GM18519 (cell line): ENCODE results near the gene CNDP2.

Experiments used
- ATAC-seq: cut with Tn5 transposase; IDR thresholded peaks from one replicate; pipeline ENCODE4 v1.9.1; 2021; ENCODE audit warnings: mild to moderate bottlenecking, moderate library complexity; ENCODE audit not compliant: unreplicated experiment, low FRiP score

Gene CNDP2

DNA sequence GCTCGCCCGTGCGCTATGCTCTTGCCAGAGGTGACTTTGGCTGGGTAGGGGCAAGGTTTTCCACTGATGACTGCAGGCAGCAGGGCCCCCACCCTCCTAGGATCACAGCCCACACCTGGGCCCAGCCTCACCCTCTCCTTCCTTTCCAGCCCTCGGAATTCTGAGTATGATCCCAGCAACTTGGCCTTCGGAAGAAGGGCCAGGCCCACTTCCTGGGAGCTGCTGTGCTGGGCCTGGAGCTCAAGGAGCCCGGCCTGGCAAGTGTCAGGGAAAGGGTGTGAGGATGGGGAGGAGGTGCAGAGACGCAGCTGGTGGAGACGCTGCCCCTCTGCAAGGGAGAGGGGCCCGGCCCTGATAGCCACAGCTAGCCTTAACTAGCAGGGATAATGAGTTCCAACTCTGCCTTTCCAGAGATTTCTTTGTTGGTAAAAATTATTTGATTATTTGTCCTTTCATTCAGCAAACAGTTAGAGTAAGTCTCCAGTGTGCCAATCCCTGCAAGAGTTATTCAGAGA lies 36.4 kb downstream of the CNDP2 start:
- no peak for ATAC-seq

DNA sequence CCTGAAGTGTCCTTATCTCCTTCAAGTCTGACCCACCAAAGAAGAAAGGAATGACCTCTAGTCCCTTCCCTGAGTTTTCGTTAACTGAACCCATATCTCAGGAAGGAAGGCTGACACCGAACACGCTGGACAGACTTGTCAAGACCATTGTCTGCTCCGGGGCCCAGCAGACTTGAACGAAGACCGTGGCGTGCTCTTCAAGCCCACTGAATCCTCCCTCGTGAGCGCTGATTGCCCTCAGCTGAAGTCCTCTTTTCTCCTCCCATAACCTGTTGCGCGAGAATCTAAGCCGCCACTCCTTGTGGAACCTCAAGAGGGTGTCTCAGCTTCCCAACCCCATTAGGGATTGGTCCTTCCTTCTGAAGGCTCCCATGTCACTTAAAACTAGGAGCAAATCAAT lies 37.5 kb downstream of the CNDP2 start:
- no peak for ATAC-seq

GRCh38 chr18:74534150-74534969 lies 38.2 kb downstream of the CNDP2 start, which contains the start of gene CNDP1:
Gene CNDP1 (plus strand): TSS chr18:74534500. CDS start chr18:74534668, 168 bp downstream.
- ATAC-seq = no peak

DNA sequence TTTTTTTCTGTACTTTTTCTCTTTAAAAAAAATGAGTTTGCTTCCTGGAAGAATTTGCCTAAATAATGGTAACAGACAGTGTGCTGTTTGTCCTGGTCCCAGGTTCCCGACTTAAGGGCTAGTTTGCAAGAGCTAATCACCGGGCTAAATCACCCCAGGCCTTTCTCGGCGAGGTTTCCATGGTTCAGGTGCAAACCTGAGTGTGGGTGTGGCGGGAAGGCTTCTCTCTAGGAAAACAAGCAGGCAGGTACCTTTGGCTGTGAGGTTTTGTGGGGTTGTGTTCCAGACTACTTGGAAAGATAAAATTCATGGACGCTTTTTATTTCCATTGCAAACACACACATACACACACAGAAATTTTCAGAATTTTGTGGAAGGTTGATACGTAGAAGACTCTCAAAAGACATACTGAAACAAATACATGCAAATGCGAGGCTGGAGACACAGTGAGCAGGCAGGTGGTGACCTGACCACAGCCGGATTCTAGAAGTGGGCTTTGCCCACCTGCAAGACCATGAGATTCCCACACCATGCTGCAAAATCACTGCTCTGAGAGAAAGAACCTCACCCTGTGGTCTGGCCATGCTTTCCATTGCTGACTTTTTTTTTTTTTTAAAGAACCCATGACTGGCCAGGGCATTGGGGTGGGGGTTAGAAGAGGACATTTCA lies 39.0 kb downstream of the CNDP2 start:
- ATAC-seq = no peak

GRCh38 chr18:74539289-74539688 lies 43.1 kb downstream of the CNDP2 start:
- no peak for ATAC-seq

DNA sequence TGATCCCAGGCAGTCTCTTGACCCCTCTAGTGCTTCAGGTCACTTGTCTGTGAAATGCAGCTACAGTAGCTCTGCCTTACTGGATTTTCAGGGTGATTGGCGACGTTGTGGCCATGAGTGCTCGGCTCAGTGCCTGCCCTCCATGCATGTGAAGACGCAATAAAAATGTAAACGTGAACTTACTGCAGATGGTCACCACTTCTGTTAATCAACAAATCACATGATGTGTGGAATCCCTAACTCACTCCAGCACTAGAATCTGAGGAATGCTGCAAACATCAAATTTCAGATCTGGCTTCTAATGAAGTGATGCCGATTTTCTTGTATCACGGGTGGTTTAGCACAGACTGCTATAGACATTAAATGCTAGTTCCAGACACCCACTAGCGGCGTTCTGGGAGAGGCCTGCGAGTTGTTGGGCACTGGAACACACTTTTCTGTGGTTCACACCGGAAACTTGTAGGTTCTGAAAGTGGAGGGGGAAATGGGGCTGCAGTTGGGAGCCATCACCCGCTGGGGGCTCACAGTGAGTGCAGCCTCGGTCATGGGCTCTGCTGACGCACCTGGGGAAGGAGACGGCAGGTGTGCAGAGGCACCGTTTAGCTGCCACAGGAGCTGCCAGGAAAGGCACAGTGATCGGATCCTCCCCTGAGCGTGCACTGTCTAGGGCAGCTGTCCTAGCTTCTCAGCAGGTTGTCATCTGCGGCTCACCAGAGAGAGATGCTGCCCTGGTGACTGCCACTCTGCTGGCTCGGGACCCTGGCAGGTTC lies 44.7 kb downstream of the CNDP2 start:
- ATAC-seq = no peak

DNA sequence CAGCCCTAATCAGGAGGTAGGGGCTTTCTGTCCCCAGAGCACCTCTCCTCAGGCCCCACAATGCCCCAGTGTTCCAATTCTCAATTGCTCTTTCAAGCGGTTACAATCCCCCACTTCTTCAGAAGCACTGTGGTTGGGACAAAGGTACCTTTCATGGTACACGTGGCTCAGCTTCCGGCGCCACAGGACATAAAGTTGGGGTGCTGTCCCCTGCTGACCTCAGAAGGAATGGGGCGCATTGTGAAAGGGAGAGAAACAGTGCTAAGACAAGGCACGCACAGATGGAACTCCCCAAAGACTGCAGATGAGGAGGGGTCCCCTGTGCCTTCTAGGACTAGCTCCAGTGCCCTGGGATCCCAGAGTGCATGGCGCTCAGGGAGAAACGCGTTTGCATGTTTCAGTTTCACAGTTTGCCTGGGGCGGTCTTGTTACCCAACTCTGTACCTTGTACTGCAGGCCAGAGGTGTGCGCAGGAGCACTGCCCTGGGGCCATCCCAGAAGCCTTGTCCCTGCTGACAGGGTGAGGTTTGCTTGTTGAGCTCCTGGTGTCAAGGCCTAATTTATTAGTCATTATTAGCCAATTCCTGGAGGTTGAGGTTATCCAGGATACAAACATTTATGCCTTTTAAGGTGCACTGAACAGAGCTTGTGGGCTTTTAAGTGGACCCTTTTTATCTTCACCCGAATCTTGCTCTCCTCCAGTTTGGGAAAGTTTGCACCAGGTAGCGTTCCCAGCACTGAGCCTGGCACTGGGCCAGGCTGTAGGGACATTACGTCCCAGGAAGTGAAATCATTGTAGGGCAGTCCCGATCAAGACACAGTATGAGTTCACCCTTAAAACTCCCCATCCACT lies 45.8 kb downstream of the CNDP2 start:
- ATAC-seq = no peak

DNA sequence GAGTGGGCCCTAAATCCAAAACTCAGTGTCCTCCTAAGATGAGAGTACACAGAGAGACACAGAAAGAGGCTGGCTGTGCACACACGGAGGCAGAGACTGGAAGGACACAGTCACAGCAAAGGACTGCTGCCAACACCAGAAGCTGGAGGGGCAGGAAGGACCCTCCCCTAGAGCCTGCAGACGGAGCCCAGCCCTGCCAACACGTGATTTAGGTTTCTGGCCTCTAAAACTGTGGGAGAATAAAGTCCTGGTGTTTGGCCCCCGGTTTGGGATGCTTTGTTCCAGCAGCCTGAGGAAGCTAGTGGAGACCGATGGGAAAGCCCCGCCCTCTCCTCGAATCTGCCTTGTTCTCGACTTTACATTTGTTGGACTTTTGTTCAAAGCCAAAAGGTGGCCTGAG lies 48.7 kb downstream of the CNDP2 start:
- no peak for ATAC-seq

GRCh38 chr18:74546007-74546406 lies 49.8 kb downstream of the CNDP2 start:
- no peak for ATAC-seq

DNA sequence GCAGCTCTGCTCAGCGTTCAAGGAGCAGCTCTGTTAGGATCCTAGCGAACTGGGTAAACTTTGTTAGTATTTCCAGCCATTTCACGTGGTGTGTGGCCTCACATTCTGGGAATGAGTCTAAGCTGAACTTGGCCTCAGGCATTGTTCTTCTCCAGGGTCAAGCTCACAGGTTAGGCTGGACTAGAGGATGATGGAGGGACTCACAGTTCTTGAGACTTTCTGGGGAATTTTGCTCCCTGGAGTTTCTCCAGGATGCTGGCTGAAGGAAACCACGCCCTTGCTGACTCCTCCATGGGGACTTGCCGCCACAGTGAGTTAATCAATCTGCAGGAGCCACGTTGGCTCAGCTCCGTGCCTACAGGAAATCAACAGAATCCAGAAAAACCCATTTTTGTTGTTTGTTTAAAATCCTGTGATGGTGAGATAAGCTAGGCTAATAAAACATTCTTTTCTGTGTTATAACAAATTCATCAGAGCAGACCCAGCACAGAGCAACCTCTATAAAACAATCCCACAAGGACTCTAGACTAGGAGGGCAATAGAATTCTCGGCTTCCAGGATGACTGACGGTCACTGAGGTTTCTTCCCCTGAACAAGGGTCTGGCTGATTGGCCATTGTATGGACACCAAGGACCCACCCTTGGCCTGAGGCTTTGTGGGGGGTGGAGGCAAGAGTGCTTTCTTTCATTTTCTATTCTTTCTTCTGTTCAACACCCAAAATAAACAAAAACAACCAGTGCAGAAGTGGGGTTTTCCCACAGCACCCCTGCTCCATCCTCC lies 50.8 kb downstream of the CNDP2 start:
- ATAC-seq = no peak

DNA sequence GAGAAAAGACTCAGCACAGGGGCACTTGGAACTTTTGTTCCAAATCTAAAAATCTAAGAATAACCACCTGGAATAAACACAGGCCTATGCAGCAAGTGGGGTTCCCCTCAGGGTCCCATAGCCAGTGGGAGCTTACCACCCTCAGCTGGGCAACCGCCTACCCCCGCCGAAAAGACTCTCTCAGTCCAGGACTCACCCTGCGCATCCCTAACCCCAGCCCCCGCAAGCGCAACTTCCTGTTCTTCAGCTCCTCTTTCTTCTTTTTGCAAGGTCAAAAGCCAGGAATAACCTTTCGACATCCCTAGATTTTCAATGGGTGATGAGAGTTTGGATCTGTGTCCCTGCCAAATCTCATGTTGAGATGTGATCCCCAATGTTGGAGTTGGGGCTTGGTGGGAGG lies 51.7 kb downstream of the CNDP2 start:
- ATAC-seq = no peak

DNA sequence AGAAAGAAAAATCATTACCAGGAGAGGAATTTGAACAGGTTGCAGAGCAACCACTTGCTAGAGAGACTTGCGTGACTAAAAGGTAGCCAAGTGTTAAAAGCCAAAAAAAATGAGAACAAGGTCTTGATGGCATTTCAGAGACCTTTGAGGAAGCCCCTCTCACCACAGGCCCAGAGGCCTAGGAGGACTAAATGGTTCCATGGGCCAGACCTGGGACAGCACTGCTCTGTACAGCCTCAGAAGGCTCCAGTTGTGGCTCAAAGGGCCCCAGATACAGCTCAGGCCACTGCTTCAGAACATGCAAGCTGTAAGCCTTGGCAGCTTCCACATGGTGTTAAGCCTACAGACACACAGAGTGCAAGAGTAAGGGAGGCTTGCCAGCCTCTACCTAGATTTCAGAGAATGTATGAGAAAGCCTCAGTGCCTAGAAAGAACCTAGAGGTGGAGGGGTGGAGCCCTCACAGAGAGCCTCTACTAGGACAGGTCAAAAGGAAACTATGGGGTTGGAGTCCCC lies 53.5 kb downstream of the CNDP2 start:
- no peak for ATAC-seq

GRCh38 chr18:74550886-74551285 lies 54.7 kb downstream of the CNDP2 start:
- no peak for ATAC-seq

DNA sequence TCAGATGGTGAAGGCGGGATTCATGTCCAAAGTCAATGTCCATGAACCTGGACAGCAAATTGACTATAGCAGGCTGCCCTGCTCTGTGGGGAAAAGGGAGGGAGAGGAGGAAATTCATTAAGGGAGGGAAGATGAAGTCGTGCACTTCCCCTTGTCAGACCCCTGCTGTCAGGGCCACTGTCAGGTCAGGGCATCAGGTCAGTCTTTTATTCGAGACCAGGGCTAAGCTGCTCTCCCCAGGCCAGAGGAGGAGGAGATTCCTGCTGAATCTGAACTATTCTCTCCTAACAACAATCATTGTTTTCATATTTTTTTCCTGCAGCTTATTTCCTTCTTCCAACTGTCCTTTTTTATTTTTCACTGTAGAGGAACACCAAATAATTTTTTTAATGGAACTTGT lies 55.3 kb downstream of the CNDP2 start:
- ATAC-seq = no peak

DNA sequence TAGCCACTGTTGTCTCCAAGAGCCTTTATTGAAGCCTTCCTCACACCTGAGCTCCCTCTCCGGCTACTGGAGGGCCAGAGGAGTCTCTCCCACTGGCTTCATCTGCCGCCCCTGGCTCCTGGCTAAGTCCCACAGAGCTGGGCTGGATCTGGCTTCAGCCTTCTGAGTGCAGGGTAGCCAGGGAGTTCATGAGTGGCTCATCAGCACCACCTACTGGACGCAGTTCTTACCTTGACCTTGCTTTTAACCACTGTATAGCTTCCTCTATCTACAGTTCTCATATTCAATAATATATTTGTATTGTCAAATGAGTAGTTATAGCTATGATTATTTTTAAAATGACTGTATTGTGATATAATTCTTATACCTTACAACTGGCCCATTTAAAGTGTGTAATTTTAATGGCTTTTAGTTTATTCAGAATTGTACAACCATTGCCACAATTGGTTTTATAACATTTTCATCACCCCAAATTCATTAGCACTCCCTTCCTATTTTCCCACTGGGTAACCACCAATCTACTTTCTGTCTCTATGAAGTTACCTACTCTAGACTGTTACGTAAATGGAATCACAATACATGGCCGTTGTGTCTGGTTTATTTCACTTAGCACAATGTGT lies 55.9 kb downstream of the CNDP2 start:
- peak; percentile 99 for ATAC-seq

DNA sequence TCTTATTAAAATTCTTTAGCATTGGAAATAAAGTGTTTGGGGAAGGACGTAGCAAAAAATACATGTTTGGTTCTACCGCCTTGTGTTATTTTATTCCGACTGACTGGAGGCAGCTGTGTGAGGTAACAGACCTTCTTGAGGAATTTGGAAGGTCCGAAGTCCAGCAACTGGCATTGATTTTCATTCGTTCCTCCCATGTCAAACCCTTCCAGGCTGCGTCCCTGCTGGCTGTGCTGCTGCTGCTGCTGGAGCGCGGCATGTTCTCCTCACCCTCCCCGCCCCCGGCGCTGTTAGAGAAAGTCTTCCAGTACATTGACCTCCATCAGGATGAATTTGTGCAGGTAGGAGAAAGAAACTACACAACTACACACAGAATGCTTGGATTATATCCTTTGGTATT lies 60.0 kb downstream of the CNDP2 start:
- ATAC-seq = no peak

- no peak for ATAC-seq
Measured at GRCh38 chr18:74558096-74558495, 61.9 kb downstream of the CNDP2 start.

GRCh38 chr18:74562131-74562730 lies 66.1 kb downstream of the CNDP2 start:
- ATAC-seq = no peak
